Ovary (tissue), 9 donors: Measurements from ENCODE around the gene STX16. TPM values are rescaled to one million over a fixed set of nuclear protein-coding genes. Genes with fewer than 3 reads are reported as not detected.

Experiments used
- DNase-seq, 5 donors: peaks; one replicate each; pipeline ENCODE4 v3.0.0-alpha.2; 2019 to 2020
- H3K27ac ChIP-seq, 2 donors: fragments of 200-600 bp; one replicate each; pipeline versions ENCODE4 v1.5.1 to v1.8.0; 2019 to 2022
- H3K27me3 ChIP-seq: fragments of 200-600 bp; one replicate; pipeline ENCODE4 v1.8.0; 2022
- H3K36me3 ChIP-seq: fragments of 200-600 bp; sonication (generic); one replicate; pipeline ENCODE4 v1.5.1; 2019
- H3K4me1 ChIP-seq: one replicate; pipeline ENCODE4 v1.8.1; 2013; ENCODE audit warnings: mild to moderate bottlenecking, moderate library complexity; ENCODE audit not compliant: insufficient read depth
- H3K4me3 ChIP-seq: fragments of 200-600 bp; sonication (generic); one replicate; pipeline ENCODE4 v1.5.1; 2017
- H3K9me3 ChIP-seq, 2 donors: fragments of 200-600 bp in 1 of 2; sonication (generic) in 1 of 2; one replicate each; pipeline versions ENCODE4 v1.5.1 to v1.8.1; 2013 to 2019; ENCODE audit warnings: mild to moderate bottlenecking in 1 of 2, moderate library complexity in 1 of 2
- CTCF ChIP-seq, 3 donors: fragments of 450-650 bp in 2 of 3; fragments of 200-600 bp in 1 of 3; IDR thresholded peaks; one replicate each; pipeline versions ENCODE4 v1.5.1 to v1.8.0; 2016 to 2022; ENCODE audit warnings: antibody characterized with exemption in 3 of 3, mild to moderate bottlenecking in 1 of 3
- EP300 ChIP-seq: sonication (generic); formaldehyde crosslinking; IDR thresholded peaks from one replicate; pipeline ENCODE4 v1.6.1; 2017; ENCODE audit warnings: antibody characterized with exemption
- POLR2A ChIP-seq: fragments of 450-650 bp; IDR thresholded peaks from one replicate; pipeline ENCODE4 v1.6.1; 2017; ENCODE audit warnings: antibody characterized with exemption, mild to moderate bottlenecking, moderate library complexity
- WGBS, 3 donors: extraction: QIAGEN DNeasy Blood & Tissue Kit in 1 of 3; methylation state at CpG; one replicate each; pipeline versions ENCODE4 v1.1.5 to v1.1.7; 2013 to 2017; 5-methylcytosine and 5-hydroxymethylcytosine counted together
- intact Hi-C, 4 donors: fragments of 100-400 bp; cut with DNase I; formaldehyde crosslinking; loops; one replicate each; pipeline versions ENCODE4 v1.11.0 to v1.15.1; 2022 to 2023
- polyA plus RNA-seq, 2 donors: library from polyadenylated mRNA; stranded (reverse); fragments of 200-250 nt in 1 of 2; fragments of 350-450 nt in 1 of 2; fragmentation: Illumina TruSeq in 1 of 2; extraction: RNeasy Lipid Tissue Mini Kit (QIAGEN cat#74804) in 1 of 2; gene quantifications; one replicate each; pipeline ENCODE4 v1.2.3, GENCODE V29; 2013 to 2014
- total RNA-seq, 7 donors: library from RNA; depleted of rRNA in 2 of 7; stranded (reverse); fragments of >200 nt in 2 of 7; fragmentation: NEBNext Ultra II Directional in 3 of 7; extraction: Animal tissue kit (Norgen Biotek cat#: 25700) in 3 of 7; gene quantifications; one replicate each; pipeline versions ENCODE4 v1.1.0 to v1.2.4, GENCODE V29; 2016 to 2023
- donor health status: DM: no; HTN: no; CAD: no; lungs with moderate emphysema.
- donor health status: DM: no; HTN: no; CAD: no.
- donor health status: Bipolar disorder and iron deficiency.
- donor health status: DM: yes; HTN: yes; CAD: no.
- donor health status: DM: no; HTN: no; CAD: no.
- donor health status: DM: yes; HTN: yes; CAD: no.

The STX16 gene
- total and polyA plus RNA-seq, 9 donors, result 31.9 to 55.8 (median 46.5) TPM

GRCh38 chr20:58617158-58617557 is 33.9 kb upstream of the STX16 start:
- Histone ChIP-seq H3K36me3 (no peaks in the 10 kb centered on the region), H3K4me1 (no peaks in the 10 kb centered on the region), H3K27ac (no peak overlapping the region), H3K4me3 (no peak overlapping the region), H3K27me3 (no peaks in the 10 kb centered on the region), H3K9me3 (no peaks in the 10 kb centered on the region)
- TF ChIP-seq POLR2A, result no peak
- no peak for TF ChIP-seq EP300
- TF ChIP-seq CTCF (IDR thresholded peaks at IDR 0.05), result no peak
- intact Hi-C loops, result no loop called here
- WGBS, 3 donors, result 93 to 97% (median 96%) methylated on average over 5 of the region's 5 CpGs
- no peak for DNase-seq

DNA sequence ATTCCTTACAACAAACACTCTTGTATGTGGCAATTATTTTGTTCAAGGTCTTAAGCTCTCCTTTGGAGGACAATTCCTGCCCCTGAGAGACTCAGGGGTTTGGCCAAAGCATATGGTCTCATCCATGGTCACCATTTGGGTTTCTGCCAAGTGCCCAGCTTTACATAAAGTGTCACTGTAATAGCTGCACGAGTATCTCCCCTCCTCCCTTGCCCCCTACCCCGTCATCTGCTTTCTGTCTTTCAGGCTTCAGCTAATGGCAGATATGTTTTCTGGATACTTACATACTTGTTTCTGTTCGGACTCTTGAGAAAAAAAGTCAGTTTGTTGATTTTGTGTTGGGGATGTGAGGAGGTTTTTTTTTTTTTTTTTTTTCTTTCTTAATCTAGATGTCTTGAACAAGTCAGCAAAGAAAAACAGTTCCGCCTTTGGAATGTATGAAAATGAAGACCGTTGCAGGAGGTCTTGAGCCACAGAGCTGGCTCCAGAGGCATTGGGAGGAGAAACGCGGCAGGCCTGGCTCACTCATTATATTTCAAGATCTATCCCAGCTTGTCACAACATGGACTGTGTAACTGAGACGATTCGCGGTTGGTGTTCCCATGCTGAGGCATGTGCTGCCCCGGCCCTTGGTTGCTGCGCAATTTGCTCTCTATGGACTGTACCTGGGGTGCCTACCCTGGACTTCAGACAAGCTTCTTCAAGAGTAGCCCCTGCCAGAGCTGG is 32.6 kb upstream of the STX16 start:
- H3K36me3 ChIP-seq, result no peaks in the 10 kb centered on the region
- no peaks in the 10 kb centered on the region for H3K9me3 ChIP-seq
- no peak overlapping the region for H3K4me3 ChIP-seq
- DNase-seq, result no peak
- H3K27ac ChIP-seq, result no peak overlapping the region
- WGBS, 3 donors, result 41 to 47% (median 43%) methylated on average over 12 of the region's 12 CpGs
- no peaks in the 10 kb centered on the region for H3K27me3 ChIP-seq
- TF ChIP-seq EP300 (no peak), POLR2A (no peak), CTCF (IDR thresholded peaks at IDR 0.05) (no peak)
- no peaks in the 10 kb centered on the region for H3K4me1 ChIP-seq
- intact Hi-C loops, result no loop called here

DNA sequence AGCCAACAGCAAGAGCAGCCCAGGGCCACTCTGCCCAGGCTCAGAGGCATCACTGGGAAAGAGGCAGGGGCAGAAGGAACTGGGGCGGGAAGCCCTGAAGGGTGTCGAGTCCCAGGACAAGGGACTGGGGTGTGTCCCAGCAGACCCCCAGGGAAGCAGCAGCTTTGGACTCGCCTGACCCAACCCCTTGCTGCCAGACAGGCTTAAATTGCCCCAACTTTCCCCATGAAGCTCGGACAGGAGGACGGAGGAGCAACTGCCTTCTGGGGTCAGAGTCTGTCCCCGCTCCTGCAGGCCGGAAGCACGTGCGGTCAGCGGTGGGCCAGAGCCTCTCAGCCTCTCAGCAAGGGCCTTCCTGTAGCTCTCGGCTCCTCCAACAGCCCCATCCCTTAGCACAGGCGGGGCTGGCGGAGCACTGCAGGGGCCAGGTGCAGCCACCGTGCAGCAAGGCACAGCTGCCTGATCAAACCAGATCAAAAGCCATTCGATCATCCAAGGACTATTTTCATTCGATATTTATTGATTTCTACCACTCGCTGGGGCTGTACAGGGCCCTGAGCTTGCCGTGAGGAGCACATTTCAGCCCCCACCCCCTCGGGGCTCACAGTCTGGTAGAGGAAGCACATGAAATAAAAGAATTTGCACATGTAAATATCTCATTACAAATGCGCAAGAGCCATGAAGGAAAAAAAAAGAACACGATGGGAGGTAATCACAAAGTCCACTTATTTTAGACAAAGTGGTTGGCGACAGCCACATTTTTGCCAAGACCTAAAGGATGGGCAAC is 31.8 kb upstream of the STX16 start:
- no peak overlapping the region for H3K27ac ChIP-seq

More for the DNA sequence above, 31.8 kb upstream of the STX16 start:
- H3K27me3 ChIP-seq, result no peaks in the 10 kb centered on the region
- no peaks in the 10 kb centered on the region for H3K9me3 ChIP-seq
- no peak overlapping the region for H3K4me3 ChIP-seq
- no peaks in the 10 kb centered on the region for H3K4me1 ChIP-seq
- intact Hi-C loops, result no loop called here
- no peak for TF ChIP-seq POLR2A
- no peak for TF ChIP-seq CTCF (IDR thresholded peaks at IDR 0.05)
- no peak for TF ChIP-seq EP300
- H3K36me3 ChIP-seq, result no peaks in the 10 kb centered on the region
- DNase-seq, result no peak
- WGBS, 3 donors, result 88 to 92% (median 91%) methylated on average over 22 of the region's 22 CpGs
